Body of pancreas (tissue), 4 donors: ENCODE data around the gene TJP3.

ENCODE experiments used
- CTCF ChIP-seq, 7 experiments: fragments of 450-650 bp in 4 of 7; fragments of 200-600 bp in 3 of 7; sonication (generic) in 3 of 7; IDR thresholded peaks; one replicate each; pipeline ENCODE4 v1.5.1; 2016 to 2019; ENCODE audit warnings: antibody characterized with exemption in 7 of 7
- POLR2A ChIP-seq, 3 donors: fragments of 450-650 bp; IDR thresholded peaks; one replicate each; pipeline ENCODE4 v1.6.1; 2016; ENCODE audit warnings: antibody characterized with exemption in 3 of 3, mild to moderate bottlenecking in 2 of 3

GRCh38 chr19:3690551-3691371 is 17.4 kb upstream of the TJP3 start:
- TF ChIP-seq CTCF (IDR thresholded peaks at IDR 0.05) = no peak
- TF ChIP-seq POLR2A (IDR thresholded peaks at IDR 0.05) = no peak
